ENCODE results near the gene B4GALT6.

DNA sequence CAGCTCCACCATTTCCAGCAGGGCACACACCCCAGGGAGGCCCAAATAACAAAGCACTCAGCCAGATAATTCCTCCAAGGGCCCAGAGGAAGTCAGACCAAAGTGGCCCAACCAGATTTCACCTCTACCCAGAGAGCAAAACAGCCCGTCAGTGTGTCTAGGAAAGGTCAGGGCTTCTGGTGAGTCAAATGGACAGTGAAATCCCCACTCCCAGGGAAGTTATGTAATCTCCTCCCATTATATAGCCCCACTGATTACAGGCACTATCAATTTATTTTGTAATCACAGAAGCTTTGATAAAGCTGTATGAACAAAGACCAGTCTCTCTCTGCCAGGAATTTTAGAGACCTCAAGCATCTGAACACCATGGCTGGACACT, 4.0 kb downstream of the B4GALT6 start:
- TF ChIP-seq, protein P1, sequence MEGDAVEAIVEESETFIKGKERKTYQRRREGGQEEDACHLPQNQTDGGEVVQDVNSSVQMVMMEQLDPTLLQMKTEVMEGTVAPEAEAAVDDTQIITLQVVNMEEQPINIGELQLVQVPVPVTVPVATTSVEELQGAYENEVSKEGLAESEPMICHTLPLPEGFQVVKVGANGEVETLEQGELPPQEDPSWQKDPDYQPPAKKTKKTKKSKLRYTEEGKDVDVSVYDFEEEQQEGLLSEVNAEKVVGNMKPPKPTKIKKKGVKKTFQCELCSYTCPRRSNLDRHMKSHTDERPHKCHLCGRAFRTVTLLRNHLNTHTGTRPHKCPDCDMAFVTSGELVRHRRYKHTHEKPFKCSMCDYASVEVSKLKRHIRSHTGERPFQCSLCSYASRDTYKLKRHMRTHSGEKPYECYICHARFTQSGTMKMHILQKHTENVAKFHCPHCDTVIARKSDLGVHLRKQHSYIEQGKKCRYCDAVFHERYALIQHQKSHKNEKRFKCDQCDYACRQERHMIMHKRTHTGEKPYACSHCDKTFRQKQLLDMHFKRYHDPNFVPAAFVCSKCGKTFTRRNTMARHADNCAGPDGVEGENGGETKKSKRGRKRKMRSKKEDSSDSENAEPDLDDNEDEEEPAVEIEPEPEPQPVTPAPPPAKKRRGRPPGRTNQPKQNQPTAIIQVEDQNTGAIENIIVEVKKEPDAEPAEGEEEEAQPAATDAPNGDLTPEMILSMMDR (IDR thresholded peaks at IDR 0.05; ENCODE audit: low read depth, low read length, poor library complexity, severe bottlenecking): no peak
- no peak for TF ChIP-seq EZH2phosphoT487 (IDR thresholded peaks at IDR 0.05; ENCODE audit: borderline replicate concordance, low read length)
